B cell (primary cell): ENCODE data around the gene TRAPPC2B.

Experiments
- CTCF ChIP-seq: fragments of 200-600 bp; IDR thresholded peaks from one replicate; pipeline ENCODE4 v1.8.0; 2022; ENCODE audit warnings: antibody characterized with exemption, mild to moderate bottlenecking
- EZH2 ChIP-seq: IDR thresholded peaks from 2 replicates; pipeline ENCODE4 v1.6.1; 2012; ENCODE audit warnings: borderline replicate concordance, low read depth, mild to moderate bottlenecking, moderate library complexity, low read length; ENCODE audit not compliant: insufficient read depth, poor library complexity, severe bottlenecking

GRCh38 chr19:57319869-57320179, 43.5 kb upstream of the TRAPPC2B start:
- TF ChIP-seq CTCF (no peak), EZH2 (no peak)
